Activated naive CD4-positive, alpha-beta T cell treated with Interleukin-2 at 50 U/mL for 16 hours (primary cell): ENCODE data around the gene CENPV.
"Not testable (repeated sequence)": the region's sequence is repeated elsewhere in the genome, so short reads cannot be mapped to it uniquely, and the experiment has no call there.

Experiments
- DNase-seq: peaks from one replicate; pipeline ENCODE4 v3.0.0-alpha.2; 2020

The CENPV gene

DNA sequence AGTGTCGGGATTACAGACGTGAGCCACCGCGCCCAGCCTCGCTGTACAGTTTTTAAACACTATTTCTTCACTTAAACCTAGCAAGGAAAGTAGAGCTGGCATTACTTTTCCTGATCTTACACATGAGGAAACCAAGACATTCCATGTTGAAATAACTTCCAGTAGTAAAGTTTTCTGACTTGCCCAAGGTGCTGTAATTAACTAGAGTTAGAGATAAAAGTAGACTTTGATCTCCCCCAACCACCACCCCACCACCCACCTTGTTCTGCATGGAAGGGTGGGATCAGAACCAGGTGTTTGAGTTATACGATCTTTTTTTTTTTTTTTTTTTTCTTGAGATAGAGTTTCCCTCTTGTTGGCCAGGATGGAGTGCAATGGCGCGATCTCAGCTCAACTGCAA lies 47.1 kb downstream of the CENPV start:
- DNase-seq: no peak

DNA sequence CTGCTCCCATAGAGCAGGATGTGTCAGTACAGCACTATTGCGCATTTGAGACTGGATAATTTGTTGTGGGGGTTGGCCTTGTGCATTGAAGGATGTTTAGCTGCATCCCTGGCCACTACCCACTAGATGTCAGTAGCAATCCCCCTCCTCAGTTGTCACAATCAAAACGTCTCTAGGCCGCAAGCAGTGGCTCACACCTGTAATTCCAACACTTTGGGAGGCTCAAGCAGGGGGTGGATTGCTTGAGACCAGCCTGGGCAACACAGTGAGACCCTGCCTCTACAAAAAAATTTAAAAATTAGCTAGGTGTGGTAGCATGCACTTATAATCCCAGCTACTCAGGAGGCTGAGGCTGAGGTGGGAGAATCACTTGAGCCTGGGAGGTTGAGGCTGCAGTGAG lies 48.4 kb downstream of the CENPV start:
- no peak for DNase-seq

- DNase-seq: no peak
Observed at GRCh38 chr17:16302856-16303255, 50.4 kb downstream of the CENPV start.

DNA sequence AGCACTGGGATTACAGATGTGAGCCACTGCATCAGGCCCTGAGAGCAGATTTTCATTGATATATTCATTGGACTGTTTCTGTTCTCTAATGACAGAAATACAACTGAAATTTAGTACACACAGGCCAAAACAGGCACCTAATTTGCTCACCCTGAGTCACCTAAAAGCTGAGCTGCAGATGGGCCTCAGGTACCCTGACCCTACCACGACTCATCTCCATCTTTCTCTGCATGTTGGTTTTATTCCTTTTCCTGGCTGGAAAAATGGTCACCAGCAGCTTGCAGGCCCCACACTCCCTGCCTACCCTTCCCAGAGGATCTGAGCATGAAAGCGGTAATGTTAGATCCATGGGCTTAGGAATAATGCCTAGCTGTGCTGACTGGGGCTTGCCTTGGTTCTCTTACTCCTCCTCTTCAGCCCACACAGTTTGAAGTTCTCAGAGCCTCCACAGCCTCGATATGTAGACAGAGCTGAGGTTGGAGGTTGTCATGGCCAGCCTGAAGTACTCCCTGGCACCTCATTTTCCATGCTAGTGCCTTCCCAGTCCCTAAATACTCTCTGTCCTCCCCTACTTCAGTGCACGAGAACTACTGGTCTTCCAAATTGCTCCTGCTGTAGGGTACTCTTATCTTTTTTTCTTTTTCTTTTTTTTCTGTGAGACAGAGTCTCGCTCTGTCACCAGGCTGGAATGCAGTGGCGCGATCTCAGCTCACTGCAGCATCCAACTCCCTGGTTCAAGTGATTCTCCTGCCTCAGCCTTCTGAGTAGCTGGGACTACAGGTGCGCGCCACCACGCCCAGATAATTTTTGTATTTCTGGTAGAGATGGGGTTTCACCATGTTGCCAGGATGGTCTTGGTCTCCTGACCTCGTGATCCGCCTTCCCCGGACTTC lies 51.1 kb downstream of the CENPV start:
- DNase-seq: no peak

GRCh38 chr17:16300554-16300953 lies 52.7 kb downstream of the CENPV start:
- DNase-seq: no peak

DNA sequence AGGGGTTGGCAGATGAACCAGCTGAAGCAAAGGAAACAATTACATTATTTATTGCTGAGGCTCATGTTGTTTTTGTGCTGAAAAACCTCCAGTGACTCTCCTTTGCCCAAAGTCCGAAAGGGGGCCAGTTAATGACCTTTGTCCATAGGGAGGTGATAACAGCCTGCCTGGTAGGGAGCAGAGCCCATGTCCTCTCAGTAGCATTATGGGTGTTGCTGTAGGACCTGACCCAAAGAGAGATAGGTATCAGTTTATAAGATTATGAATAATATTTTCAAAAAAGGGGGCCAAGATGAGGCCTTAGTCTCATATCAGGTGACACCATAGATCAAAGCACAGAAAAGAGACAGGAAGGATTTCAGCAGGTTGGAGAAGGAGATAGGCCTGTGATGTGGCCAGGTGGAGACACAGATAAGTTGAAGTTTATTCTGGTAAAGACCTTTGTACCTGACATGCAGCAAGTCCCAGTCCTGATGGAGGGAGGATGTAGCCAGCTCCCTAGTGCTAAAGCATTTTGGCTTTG lies 55.1 kb downstream of the CENPV start:
- DNase-seq: no peak

DNA sequence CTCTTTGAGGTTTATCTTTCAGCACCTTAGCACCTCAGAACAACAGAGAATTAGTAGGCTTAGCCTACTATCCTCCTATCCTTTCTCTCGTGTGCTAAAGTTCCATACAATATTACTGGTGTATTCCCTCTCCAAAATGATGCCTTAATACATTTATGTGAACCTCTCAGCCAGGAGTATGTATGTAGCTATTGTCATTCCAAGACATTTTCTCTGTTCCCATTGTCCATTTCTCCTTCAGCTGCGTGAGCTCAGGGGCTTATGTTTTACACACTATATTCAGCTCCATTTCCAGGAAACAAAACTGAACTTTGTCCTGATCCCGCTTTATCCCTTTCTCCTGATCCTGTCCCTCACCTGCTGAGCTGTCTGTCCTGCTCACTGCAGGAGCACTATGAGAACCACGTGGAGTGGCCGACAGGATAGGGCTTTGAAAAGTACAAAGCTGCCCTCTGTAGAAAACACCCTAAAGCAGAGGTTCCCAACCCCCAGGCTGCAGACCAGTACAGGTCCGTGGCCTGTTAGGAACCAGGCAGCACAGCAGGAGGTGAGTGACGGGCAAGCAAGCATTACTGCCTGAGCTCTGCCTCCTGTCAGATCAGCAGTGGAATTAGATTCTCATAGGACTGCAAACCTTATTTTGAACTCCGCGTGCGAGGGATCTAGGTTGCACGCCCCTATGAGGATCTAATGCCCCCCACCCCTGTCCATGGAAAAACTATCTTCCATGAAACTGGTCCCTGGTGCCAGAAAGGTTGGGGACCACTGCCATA lies 55.7 kb downstream of the CENPV start:
- DNase-seq: no peak

DNA sequence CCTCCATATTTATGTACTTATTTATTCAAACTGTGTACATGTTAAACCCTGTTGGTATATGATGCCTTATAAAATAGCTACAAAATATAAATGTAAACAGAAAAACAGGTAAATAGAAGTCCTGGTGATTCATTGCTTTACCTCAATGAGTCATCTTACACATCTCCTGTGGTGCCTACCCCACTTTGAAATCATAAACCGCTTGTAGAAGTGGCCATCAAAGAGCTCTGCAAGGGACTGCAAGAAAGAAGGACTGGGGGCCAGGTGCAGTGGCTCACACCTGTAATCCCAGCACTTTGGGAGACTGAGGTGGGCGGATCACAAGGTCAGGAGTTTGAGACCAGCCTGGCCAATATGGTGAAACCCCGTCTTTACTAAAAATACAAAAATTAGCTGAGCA lies 57.2 kb downstream of the CENPV start:
- DNase-seq: not testable (repeated sequence)

DNA sequence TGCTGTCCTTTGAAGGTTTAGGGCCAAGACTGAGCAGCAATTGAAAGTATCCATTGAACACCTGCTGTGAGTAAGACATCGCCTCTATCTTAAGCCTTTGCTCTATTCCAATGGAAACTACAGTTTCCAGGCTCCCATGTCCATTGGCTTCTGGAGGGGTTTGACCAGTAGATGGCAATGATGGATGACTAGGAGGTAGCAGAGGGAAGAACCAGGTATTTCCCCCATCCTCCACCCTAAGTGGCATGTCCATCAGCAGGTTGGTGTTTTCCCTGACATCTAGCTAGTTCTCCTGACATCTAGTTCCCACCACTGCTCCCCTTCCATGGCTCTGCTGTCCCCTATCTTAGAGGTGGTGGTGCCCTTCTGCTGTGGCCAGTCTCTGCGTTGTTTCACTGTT lies 58.7 kb downstream of the CENPV start:
- no peak for DNase-seq

- DNase-seq: no peak
Observed at GRCh38 chr17:16293931-16294330, 59.3 kb downstream of the CENPV start.
